Measurements from ENCODE around the gene GRPEL2. TPM values are rescaled to one million over a fixed set of nuclear protein-coding genes. Genes with fewer than 3 reads are reported as not detected.

GRPEL2 gene
- total and polyA plus RNA-seq, 4 donors = 6.6 to 20.2 (median 16.0) TPM

DNA sequence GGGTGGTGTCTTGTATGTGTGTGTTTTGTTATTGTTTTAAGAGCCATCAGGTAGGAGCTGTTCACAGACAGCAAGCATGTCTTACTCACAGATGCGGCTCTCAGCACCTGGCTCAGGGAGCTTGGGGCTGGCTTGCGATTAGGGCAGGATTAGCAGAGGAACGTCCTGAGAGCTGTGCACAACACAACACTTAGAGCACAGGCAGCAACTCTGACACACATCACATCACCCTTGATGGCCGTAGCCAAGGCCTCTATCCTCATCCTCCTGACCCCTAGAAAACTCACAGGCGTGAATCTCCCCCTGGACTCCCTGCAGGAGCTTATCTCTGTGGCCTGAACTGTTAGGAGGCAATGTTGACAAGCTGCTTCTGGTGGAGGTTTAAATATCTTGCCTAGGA lies 40.9 kb downstream of the GRPEL2 start:
- peak in 1 of 3 donors; percentile 43 for DNase-seq

DNA sequence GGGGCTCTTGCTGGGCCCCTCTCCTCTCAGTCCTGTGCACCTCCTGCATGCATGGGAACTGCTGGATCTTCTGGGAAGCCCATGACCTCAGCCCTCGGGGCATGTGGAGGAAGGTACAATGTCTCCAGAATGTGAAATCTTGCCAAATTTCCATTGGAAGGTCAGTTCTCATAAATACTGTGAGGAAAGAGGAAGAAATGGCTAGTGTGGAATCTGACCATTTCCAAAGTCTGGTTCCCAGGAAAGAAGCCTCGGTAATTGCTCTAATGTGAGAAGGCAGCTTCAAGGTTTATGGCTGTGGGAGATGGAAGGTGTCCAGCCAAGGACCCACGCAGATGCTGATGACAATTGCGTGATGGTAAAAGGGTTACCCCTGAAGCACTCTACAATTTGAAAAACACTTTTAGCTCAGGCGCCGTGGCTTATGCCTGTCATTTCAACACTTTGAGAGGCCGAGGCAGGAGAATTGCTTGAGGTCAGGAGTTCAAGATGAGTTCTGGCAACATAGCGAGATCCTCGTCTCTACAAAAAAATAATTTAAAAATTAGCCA lies 41.9 kb downstream of the GRPEL2 start:
- Histone ChIP-seq H3K27ac (ENCODE audit: low read depth in 1 of 2, low read length in 1 of 2) (peak overlapping the region; percentile 51 to 68), H3K36me3 (ENCODE audit: control insufficient read depth in 4 of 4, insufficient read depth in 4 of 4, low read length in 4 of 4) (no peaks in the 10 kb centered on the region), H3K9me3 (ENCODE audit: control insufficient read depth in 4 of 4, insufficient read depth in 3 of 4, low read length in 3 of 4) (no peaks in the 10 kb centered on the region), H3K4me1 (ENCODE audit: control insufficient read depth in 5 of 5, insufficient read depth in 5 of 5, low read length in 5 of 5) (peaks cover 5 to 65% (median 29%) of the 10 kb centered on the region in 5 donors), H3K27me3 (ENCODE audit: control insufficient read depth in 3 of 3, insufficient read depth in 3 of 3, low read length in 2 of 3) (no peaks in the 10 kb centered on the region), H3K4me3 (no peak overlapping the region), H3K9ac (ENCODE audit: insufficient read depth in 1 of 2, low read length in 2 of 2) (no peak overlapping the region)
- DNase-seq (peak; percentile 19 to 55 (median 33)), ATAC-seq (ENCODE audit: insufficient read depth, low FRiP score) (no peak)
- TF ChIP-seq, protein P1, sequence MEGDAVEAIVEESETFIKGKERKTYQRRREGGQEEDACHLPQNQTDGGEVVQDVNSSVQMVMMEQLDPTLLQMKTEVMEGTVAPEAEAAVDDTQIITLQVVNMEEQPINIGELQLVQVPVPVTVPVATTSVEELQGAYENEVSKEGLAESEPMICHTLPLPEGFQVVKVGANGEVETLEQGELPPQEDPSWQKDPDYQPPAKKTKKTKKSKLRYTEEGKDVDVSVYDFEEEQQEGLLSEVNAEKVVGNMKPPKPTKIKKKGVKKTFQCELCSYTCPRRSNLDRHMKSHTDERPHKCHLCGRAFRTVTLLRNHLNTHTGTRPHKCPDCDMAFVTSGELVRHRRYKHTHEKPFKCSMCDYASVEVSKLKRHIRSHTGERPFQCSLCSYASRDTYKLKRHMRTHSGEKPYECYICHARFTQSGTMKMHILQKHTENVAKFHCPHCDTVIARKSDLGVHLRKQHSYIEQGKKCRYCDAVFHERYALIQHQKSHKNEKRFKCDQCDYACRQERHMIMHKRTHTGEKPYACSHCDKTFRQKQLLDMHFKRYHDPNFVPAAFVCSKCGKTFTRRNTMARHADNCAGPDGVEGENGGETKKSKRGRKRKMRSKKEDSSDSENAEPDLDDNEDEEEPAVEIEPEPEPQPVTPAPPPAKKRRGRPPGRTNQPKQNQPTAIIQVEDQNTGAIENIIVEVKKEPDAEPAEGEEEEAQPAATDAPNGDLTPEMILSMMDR (IDR thresholded peaks at IDR 0.05; ENCODE audit: control extremely low read depth, extremely low read depth) = no peak
- 56 to 61% methylated on average over 9 of the region's 9 CpGs for WGBS, 2 donors

More for the DNA sequence above, 40.9 kb downstream of the GRPEL2 start:
- H3K9me3 ChIP-seq (ENCODE audit: control insufficient read depth in 4 of 4, insufficient read depth in 3 of 4, low read length in 3 of 4) = no peaks in the 10 kb centered on the region
- WGBS, 2 donors = 82 to 88% methylated on average over 5 of the region's 5 CpGs
- TF ChIP-seq, protein P1 (IDR thresholded peaks at IDR 0.05; ENCODE audit: control extremely low read depth, extremely low read depth) = no peak
- ATAC-seq (ENCODE audit: insufficient read depth, low FRiP score) = no peak
- peak overlapping the region; percentile 50 to 68 for H3K27ac ChIP-seq (ENCODE audit: low read depth in 1 of 2, low read length in 1 of 2)
- no peak overlapping the region for H3K4me3 ChIP-seq
- no peak overlapping the region for H3K9ac ChIP-seq (ENCODE audit: insufficient read depth in 1 of 2, low read length in 2 of 2)
- H3K4me1 ChIP-seq (ENCODE audit: control insufficient read depth in 5 of 5, insufficient read depth in 5 of 5, low read length in 5 of 5) = peaks cover 5 to 72% (median 32%) of the 10 kb centered on the region in 5 donors
- H3K27me3 ChIP-seq (ENCODE audit: control insufficient read depth in 3 of 3, insufficient read depth in 3 of 3, low read length in 2 of 3) = no peaks in the 10 kb centered on the region
- no peaks in the 10 kb centered on the region for H3K36me3 ChIP-seq (ENCODE audit: control insufficient read depth in 4 of 4, insufficient read depth in 4 of 4, low read length in 4 of 4)

DNA sequence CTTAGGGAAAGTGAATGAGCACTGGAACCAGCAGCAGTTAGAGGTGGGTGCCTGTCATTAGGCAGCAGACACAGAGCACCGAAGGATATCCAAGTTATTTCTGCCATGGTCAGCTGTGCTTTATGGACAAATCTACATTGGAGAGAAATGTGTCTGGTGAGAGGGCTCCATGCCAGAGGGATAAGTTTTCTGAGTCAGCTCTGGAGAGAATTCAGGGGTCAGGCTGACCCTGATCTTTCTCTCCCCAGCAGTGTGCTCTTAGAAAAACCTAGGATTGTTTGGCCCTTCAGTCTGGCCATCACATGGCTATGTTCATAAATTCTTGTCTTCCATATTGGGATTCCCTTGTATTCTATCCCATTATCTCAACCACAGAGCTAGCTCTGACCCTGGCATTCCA lies 42.7 kb downstream of the GRPEL2 start:
- DNase-seq = peak in 2 of 3 donors; percentile 41 to 73
- H3K9ac ChIP-seq (ENCODE audit: insufficient read depth in 1 of 2, low read length in 2 of 2) = no peak overlapping the region
- peaks cover 2 to 57% (median 24%) of the 10 kb centered on the region in 5 donors for H3K4me1 ChIP-seq (ENCODE audit: control insufficient read depth in 5 of 5, insufficient read depth in 5 of 5, low read length in 5 of 5)
- H3K9me3 ChIP-seq (ENCODE audit: control insufficient read depth in 4 of 4, insufficient read depth in 3 of 4, low read length in 3 of 4) = no peaks in the 10 kb centered on the region
- H3K36me3 ChIP-seq (ENCODE audit: control insufficient read depth in 4 of 4, insufficient read depth in 4 of 4, low read length in 4 of 4) = no peaks in the 10 kb centered on the region
- WGBS, 2 donors = 82 to 95% methylated on average over 1 of the region's 1 CpG
- TF ChIP-seq, protein P1 (IDR thresholded peaks at IDR 0.05; ENCODE audit: control extremely low read depth, extremely low read depth) = no peak
- no peak overlapping the region for H3K4me3 ChIP-seq
- peak overlapping the region; percentile 46 to 68 for H3K27ac ChIP-seq (ENCODE audit: low read depth in 1 of 2, low read length in 1 of 2)
- H3K27me3 ChIP-seq (ENCODE audit: control insufficient read depth in 3 of 3, insufficient read depth in 3 of 3, low read length in 2 of 3) = no peaks in the 10 kb centered on the region
- ATAC-seq (ENCODE audit: insufficient read depth, low FRiP score) = peak; percentile 53

Measured in lung (tissue), 12 donors.